Measurements from ENCODE around the gene HIF1A.

DNA sequence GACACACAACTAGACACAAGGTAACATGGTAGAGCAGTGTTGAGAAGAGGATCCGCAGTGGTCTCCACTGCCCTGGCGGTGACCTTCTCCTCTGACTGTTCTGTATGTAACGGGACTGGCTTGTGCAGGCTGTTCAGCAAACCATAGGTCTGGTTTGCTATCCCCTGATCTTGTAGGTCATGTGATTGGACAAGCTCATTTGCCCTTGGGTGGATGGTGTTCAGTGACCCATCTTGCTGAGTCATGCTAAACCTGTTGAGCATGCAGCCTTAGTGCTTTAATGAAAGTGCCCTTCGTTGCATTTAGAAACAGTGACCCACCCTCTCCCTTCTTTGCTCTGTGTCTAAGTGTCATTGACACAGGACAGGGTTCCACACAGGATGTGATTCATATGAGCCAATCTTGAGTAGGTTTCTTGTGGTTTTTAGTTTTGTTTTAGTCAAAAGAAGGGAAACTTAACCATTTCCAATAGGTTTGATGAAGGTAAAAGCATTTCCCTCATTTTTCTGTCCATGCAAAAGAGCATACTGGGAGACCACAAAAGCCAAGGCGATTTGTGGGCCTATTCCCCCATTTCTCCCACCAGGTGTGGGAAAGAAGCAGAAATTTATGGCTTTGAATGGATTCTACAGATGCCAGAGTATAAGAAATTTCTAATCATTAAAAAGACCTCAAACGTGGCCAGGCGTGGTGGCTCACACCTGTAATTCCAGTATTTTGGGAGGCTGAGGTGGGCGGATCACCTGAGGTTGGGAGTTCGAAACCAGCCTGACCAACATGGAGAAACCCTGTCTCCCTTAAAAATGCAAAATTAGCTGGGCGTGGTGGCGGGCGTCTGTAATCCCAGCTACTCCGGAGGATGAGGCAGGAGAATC, 32.6 kb upstream of the HIF1A start:
- TF ChIP-seq, protein P1, sequence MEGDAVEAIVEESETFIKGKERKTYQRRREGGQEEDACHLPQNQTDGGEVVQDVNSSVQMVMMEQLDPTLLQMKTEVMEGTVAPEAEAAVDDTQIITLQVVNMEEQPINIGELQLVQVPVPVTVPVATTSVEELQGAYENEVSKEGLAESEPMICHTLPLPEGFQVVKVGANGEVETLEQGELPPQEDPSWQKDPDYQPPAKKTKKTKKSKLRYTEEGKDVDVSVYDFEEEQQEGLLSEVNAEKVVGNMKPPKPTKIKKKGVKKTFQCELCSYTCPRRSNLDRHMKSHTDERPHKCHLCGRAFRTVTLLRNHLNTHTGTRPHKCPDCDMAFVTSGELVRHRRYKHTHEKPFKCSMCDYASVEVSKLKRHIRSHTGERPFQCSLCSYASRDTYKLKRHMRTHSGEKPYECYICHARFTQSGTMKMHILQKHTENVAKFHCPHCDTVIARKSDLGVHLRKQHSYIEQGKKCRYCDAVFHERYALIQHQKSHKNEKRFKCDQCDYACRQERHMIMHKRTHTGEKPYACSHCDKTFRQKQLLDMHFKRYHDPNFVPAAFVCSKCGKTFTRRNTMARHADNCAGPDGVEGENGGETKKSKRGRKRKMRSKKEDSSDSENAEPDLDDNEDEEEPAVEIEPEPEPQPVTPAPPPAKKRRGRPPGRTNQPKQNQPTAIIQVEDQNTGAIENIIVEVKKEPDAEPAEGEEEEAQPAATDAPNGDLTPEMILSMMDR (IDR thresholded peaks at IDR 0.05; ENCODE audit: low read length) = no peak
- no peak for TF ChIP-seq EZH2 (IDR thresholded peaks at IDR 0.05; ENCODE audit: borderline replicate concordance, low read length)
